HG03457 (cell line): Measurements from ENCODE around the gene METTL26.
A peak's percentile ranks its signal among the peaks of the same experiment; 100 is the strongest.

ENCODE experiments used
- ATAC-seq: cut with Tn5 transposase; IDR thresholded peaks from one replicate; pipeline ENCODE4 v1.9.1; 2021; ENCODE audit warnings: moderate number of reproducible peaks; ENCODE audit not compliant: unreplicated experiment

Gene METTL26

DNA sequence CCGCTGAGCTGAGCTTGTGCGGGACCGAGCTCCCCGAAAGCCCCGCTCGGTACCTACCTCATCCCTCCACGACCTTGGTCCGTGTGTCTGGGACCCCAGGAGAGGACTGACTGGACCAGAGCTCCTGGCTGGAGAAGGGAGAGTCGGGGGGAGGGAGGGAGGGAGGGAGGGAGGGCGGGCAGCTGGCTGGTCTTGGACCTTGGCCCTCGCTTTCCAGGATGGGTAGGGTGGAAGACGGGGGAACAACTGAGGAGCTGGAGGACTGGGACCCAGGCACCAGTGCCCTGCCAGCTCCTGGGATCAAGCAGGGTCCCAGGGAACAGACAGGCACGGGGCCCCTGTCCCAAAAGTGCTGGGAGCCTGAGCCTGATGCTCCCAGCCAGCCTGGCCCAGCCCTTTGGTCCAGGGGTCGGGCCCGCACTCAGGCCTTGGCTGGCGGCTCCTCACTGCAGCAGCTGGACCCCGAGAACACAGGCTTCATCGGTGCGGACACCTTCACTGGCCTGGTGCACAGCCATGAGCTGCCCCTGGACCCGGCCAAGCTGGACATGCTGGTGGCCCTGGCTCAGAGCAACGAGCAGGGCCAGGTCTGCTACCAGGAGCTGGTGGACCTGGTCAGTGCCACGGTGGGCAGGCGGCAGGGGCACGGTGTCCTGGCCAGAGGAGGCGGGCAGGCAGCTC, 39.9 kb upstream of the METTL26 start:
- ATAC-seq: no peak

GRCh38 chr16:674968-675883, 39.1 kb upstream of the METTL26 start, which contains the start of gene RHBDL1:
Gene RHBDL1 (plus strand): TSS chr16:675671. CDS start chr16:675791, 120 bp downstream.
- ATAC-seq: no peak

GRCh38 chr16:674214-674881, 38.2 kb upstream of the METTL26 start:
- no peak for ATAC-seq

DNA sequence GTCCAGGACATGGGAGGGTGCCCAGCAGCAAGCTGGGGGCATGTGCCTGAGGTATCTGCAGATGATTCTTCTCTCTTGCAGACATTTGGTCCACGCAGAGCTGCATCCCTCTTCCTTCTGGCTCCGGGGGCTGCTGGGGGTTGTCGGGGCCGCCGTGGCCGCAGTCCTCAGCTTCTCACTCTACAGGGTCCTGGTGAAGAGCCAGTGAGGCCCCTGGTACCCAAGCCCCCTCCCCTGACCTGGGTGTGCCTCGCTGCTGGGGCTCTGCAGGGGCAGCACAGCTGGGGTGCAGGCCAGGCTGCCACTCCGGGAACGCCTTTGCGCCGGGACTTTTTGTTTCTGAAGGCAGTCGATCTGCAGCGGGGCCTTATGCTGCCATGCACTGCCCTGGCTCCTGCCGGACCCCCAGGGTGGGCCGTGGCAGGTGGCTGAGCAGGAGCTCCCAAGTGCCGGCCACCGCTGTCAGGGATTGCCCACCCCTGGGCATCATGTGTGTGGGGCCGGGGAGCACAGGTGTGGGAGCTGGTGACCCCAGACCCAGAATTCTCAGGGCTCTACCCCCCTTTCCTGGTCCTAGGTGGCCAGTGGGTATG, 37.4 kb upstream of the METTL26 start:
- no peak for ATAC-seq

GRCh38 chr16:672851-673250, 36.7 kb upstream of the METTL26 start:
- ATAC-seq: no peak

- no peak for ATAC-seq
Observed at GRCh38 chr16:672371-672770, 36.3 kb upstream of the METTL26 start.

- no peak for ATAC-seq
Observed at GRCh38 chr16:671353-672131, 35.4 kb upstream of the METTL26 start.

DNA sequence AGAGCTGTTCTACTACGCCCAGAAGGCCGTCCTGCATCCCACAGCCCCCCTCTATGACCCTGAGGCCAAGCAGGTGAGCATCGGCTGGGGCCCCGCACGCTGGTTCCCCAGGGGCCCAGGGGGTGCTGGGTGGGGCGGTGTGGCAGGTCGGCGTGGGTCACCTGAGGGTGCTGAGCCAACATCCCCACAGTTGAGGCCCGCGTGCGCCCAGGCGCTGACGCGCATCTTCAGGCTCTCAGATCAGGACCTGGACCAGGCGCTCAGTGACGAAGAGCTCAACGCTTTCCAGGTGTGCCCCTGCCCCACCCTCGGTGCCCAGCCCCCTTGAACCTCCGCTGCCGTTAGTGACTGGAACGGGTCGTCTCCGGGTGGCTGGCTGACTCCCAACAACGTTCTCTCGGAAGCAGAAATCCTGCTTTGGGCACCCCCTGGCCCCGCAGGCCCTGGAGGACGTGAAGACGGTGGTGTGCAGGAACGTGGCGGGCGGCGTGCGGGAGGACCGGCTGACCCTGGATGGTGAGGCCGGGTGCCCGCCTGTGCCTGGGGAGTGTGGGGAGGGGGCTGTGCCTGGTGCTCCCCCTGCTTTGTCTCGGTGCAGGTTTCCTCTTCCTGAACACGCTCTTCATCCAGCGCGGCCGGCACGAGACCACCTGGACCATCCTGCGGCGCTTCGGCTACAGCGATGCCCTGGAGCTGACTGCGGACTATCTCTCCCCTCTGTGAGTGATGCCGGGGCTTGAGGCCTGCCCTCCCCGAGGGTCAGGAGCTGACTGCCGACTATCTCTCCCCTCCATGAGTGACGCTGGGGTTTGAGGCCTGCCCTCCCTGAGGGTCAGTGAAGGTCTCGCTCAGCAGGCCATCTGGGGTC, 34.6 kb upstream of the METTL26 start:
- ATAC-seq: no peak

GRCh38 chr16:669666-670065, 33.6 kb upstream of the METTL26 start:
- ATAC-seq: no peak

DNA sequence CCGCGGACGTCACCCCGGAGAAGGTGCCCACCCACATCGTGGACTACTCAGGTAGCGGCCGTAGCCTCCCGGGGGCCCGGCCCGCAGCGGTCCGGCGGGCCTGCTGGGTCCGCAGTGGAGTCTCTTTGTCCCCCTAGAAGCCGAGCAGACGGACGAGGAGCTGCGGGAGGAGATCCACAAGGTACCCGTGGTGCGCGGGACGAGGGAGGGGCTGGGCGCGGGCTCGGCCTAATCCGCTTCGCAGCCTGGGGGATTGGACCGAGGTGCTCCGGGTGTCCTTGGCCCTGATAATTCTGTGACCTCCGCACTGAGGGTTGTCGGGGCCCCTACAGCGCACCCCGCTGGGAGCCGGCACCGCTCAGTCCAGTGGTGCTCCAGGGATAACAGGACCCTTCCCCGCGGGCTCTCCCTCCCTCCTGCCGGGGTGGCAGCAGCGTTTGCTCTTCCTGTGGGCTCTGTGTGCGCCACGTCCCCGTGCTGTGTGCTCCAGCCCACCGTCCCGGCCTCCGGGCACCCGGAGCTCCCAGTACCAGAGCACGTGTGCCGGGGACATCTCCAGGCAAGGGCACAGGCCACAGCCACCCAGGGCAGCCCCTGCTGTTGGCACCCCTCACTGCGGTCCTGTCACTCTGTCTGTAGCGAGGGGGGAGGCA, 32.5 kb upstream of the METTL26 start:
- no peak for ATAC-seq

DNA sequence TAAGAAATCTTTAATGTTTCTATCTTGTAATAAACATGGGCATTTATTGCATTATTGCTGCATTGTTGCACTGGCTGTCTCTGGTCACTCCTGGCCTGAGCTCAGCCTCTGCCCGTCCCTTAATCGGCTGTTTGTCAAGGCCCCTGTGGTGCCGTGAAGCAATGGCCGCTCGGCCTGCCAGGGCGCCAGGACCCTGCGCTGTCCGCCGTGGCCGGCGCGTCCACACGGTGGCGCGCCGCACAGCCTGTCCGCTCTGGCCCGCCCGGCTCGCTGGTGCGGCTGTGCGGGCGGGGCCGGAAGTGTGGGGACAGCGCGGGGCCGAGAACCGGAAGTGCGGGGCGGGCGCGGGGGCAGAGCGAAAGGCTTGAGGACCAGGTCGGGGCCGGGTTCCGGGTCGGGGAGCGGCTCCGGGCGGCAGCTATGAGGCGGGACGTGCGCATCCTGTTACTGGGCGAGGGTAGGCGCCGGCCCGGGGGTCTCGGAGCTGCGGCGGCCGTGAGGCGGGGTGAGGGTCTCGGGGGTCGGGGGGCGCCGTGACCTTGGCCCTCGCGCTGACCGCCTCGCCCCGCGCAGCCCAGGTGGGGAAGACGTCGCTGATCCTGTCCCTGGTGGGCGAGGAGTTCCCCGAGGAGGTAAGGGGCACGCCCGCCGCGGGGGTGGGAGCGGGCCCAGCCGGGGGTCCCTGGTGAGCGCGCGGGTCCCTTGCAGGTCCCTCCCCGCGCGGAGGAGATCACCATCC, 31.8 kb upstream of the METTL26 start, which contains the start of gene RHOT2:
Gene RHOT2 (plus strand): TSS at position 353 of the 739 bp plus-strand sequence. CDS start 68 bp downstream, at position 421.
- ATAC-seq: peak; percentile 66

- no peak for ATAC-seq
Observed at GRCh38 chr16:667113-667779, 31.1 kb upstream of the METTL26 start.

- ATAC-seq: no peak
Observed at GRCh38 chr16:666572-666971, 30.5 kb upstream of the METTL26 start.

DNA sequence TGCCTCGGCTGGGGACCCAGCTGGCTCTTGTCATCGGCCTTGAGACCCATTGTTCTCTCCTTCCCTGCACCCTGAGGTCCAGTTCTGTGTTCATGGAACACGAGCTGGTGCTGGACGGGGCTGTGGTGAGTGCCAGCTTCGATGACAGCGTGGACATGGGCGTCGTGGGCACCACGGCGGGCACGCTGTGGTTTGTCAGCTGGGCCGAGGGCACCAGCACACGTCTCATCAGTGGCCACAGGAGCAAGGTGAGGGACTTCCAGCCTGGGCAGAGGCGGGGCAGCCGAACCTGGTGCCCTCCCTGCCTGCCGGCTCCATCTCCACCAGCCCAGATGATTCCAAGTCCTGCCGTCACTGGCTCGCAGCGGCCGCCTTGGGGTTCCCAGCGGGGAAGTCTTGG, 26.5 kb upstream of the METTL26 start:
- ATAC-seq: no peak

DNA sequence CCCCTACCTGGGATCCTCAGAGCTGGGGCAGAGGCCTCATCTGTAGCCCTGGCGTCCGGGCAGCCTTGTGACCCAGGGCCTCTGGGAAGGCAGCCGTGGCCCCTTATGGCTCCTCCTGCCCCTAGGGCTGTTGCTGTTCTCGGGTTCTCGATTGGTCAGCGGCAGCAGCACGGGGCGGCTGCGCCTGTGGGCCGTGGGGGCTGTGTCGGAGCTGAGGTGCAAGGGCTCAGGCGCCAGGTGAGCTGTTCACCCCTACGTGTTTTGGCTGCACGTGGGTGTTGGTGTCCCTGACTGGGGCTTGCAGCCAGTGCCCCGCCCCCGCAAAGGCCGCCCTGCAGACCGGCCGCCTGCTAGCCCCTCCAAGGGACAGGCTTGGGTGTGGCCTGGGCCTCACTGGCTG, 26.0 kb upstream of the METTL26 start:
- no peak for ATAC-seq

DNA sequence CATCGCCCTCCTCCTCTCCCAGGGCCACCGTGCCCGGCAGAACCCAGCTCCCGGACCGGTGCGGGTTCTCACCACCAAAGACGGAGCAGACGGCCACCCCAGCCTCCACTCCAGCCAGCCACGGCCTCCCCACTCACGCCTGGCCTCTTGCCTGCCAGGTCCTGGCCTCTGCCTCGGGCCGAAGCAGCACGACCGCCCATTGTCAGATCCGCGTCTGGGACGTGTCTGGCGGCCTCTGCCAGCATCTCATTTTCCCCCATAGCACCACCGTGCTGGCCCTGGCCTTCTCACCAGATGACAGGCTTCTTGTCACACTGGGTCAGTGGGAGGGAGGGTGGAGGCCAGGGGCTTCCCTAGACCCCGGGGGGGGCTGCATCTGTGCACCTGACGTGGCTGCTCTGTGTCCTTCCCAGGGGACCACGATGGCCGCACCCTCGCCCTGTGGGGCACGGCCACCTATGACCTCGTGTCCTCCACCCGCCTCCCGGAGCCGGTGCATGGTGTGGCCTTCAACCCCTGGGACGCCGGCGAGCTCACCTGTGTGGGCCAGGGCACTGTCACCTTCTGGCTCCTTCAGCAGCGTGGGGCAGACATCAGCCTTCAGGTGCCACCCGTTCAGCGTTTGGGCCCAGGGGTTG, 25.2 kb upstream of the METTL26 start:
- ATAC-seq: no peak
